ENCODE results near the gene CAMKMT. TPM values are rescaled to one million over a fixed set of nuclear protein-coding genes. Genes with fewer than 3 reads are reported as not detected.

CAMKMT gene
- total and polyA plus RNA-seq, 7 donors: 6.1 to 15.6 (median 11.6) TPM

DNA sequence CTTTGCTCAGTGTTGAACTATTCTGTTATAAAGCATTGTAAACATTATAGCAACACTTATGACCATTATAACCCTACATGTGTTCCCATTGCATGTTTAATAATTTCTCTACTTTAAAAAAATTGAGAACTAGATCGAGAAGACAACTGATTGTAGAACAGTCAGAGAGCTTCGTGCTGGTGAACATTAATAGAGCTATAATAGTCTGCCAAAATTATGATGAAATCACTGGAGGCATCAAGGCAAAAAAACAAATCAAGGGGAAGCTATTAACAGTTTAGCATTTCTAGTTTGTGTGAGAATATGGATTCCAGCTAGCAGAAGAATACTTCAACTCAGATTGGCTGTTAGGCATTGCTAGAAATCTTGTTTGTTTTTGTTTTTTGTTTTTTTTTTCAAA is 284.2 kb downstream of the CAMKMT start:
- Histone ChIP-seq H3K4me1 (no peaks in the 10 kb centered on the region), H3K36me3 (no peaks in the 10 kb centered on the region), H3K4me3 (no peak overlapping the region), H3K27ac (no peak overlapping the region), H3K27me3 (no peaks in the 10 kb centered on the region), H3K9me3 (no peaks in the 10 kb centered on the region)
- 81 to 83% methylated on average over 2 of the region's 2 CpGs for WGBS, 2 donors
- intact Hi-C loops (cut with DNase I): no loop called here
- TF ChIP-seq POLR2A (IDR thresholded peaks at IDR 0.05) (no peak), POLR2AphosphoS5 (IDR thresholded peaks at IDR 0.05) (no peak), EP300 (IDR thresholded peaks at IDR 0.05) (no peak)
- TF ChIP-seq, protein P1, sequence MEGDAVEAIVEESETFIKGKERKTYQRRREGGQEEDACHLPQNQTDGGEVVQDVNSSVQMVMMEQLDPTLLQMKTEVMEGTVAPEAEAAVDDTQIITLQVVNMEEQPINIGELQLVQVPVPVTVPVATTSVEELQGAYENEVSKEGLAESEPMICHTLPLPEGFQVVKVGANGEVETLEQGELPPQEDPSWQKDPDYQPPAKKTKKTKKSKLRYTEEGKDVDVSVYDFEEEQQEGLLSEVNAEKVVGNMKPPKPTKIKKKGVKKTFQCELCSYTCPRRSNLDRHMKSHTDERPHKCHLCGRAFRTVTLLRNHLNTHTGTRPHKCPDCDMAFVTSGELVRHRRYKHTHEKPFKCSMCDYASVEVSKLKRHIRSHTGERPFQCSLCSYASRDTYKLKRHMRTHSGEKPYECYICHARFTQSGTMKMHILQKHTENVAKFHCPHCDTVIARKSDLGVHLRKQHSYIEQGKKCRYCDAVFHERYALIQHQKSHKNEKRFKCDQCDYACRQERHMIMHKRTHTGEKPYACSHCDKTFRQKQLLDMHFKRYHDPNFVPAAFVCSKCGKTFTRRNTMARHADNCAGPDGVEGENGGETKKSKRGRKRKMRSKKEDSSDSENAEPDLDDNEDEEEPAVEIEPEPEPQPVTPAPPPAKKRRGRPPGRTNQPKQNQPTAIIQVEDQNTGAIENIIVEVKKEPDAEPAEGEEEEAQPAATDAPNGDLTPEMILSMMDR (IDR thresholded peaks at IDR 0.05): no peak
- DNase-seq: no peak

DNA sequence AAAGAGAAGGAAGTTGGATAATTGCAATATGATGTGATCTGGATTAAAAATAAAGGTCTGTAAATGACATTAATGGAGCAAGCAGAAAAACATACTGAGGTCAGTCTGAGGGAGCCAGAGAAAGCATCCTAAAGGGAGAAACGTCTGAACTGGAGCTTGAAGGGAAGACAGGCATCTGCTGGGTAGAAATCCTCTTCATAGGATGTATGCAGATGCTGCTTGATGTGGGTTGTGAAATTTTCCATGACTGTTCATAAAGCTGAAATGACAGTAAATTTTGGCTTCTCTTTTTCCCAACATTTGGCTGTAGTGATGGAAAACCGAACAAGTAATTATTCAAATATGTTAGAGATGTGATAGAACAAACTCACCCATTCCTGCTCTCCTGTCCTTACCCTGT is 287.6 kb downstream of the CAMKMT start:
- Histone ChIP-seq H3K27me3 (no peaks in the 10 kb centered on the region), H3K27ac (no peak overlapping the region), H3K9me3 (no peaks in the 10 kb centered on the region), H3K4me1 (no peaks in the 10 kb centered on the region), H3K36me3 (no peaks in the 10 kb centered on the region), H3K4me3 (no peak overlapping the region)
- TF ChIP-seq POLR2A (IDR thresholded peaks at IDR 0.05) (no peak), EP300 (IDR thresholded peaks at IDR 0.05) (no peak), POLR2AphosphoS5 (IDR thresholded peaks at IDR 0.05) (no peak)
- TF ChIP-seq, protein P1 (IDR thresholded peaks at IDR 0.05): no peak
- intact Hi-C loops (cut with DNase I): no loop called here
- WGBS, 2 donors: 91 to 92% methylated on average over 2 of the region's 2 CpGs
- no peak for DNase-seq

DNA sequence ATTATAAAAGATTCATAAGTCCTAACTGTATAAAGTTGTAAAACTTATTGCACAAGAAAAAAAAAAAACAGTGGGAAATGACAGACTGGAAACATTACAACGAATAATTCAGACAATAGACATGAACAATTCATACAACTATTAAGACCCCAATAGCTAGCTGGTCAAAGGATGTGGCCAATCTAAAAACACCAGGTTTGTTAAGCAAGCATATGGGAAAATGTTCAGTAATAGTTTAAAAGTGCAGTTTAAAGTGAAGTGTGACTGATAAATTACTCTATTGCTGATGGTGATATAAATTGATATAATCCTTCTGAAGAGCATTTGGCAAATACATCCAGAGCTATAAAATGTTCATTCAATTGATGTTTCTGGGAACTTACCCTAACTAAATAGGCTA is 289.0 kb downstream of the CAMKMT start:
- Histone ChIP-seq H3K27me3 (no peaks in the 10 kb centered on the region), H3K36me3 (no peaks in the 10 kb centered on the region), H3K27ac (no peak overlapping the region), H3K4me3 (no peak overlapping the region), H3K4me1 (no peaks in the 10 kb centered on the region), H3K9me3 (no peaks in the 10 kb centered on the region)
- TF ChIP-seq POLR2A (IDR thresholded peaks at IDR 0.05) (no peak), POLR2AphosphoS5 (IDR thresholded peaks at IDR 0.05) (no peak), EP300 (IDR thresholded peaks at IDR 0.05) (no peak)
- TF ChIP-seq, protein P1 (IDR thresholded peaks at IDR 0.05): no peak
- WGBS, 2 donors: 13 to 64% methylated on average over 1 of the region's 1 CpG
- intact Hi-C loops (cut with DNase I): no loop called here
- no peak for DNase-seq

DNA sequence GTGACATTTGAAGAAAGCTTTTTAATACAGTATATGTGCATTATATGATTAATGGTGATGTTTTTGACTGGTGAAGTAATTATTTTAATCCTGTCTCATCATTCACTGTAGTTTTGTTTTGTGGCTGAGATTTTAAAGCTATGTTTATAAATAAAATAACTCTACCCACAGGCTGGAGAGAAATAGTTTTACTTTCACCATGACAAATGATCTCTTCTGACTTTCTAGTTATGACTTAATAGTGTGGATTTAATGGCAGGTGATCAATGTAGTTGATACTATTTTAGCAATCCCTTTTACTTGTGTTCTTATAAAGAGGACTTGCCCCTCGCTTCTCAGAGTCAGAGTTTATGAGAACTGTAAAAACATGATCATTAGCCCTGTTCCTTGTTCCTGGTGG is 290.2 kb downstream of the CAMKMT start:
- Histone ChIP-seq H3K9me3 (no peaks in the 10 kb centered on the region), H3K27ac (no peak overlapping the region), H3K36me3 (no peaks in the 10 kb centered on the region), H3K27me3 (no peaks in the 10 kb centered on the region), H3K4me1 (no peaks in the 10 kb centered on the region), H3K4me3 (no peak overlapping the region)
- no peak for DNase-seq
- TF ChIP-seq EP300 (IDR thresholded peaks at IDR 0.05) (no peak), POLR2A (IDR thresholded peaks at IDR 0.05) (no peak), POLR2AphosphoS5 (IDR thresholded peaks at IDR 0.05) (no peak)
- TF ChIP-seq, protein P1 (IDR thresholded peaks at IDR 0.05): no peak
- 63 to 81% methylated on average over 1 of the region's 1 CpG for WGBS, 2 donors
- intact Hi-C loops (cut with DNase I): no loop called here

DNA sequence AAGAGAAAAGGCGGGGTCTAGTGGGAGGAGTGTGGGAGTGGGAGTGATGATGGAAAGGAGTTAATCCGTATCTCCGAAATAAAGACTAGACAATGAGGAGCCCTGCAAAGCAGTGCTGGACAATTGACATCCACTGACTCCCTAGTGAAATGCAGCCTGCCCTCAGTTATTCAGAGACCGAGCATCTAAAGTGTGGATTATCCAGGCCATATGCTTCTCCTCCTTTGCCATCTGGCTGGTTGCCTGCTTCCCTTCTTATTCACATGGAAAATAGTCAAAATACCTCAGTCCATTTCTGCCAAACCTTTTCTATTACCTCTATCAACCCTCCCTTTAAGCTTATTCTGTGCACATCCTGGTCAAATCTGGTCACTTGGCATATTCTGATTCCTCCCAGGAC is 291.0 kb downstream of the CAMKMT start:
- no peaks in the 10 kb centered on the region for H3K9me3 ChIP-seq
- no peak overlapping the region for H3K4me3 ChIP-seq
- no peaks in the 10 kb centered on the region for H3K27me3 ChIP-seq
- no peak for DNase-seq
- H3K27ac ChIP-seq: no peak overlapping the region
- TF ChIP-seq POLR2A (IDR thresholded peaks at IDR 0.05): no peak
- TF ChIP-seq, protein P1 (IDR thresholded peaks at IDR 0.05): no peak
- TF ChIP-seq EP300 (IDR thresholded peaks at IDR 0.05): no peak
- no peak for TF ChIP-seq POLR2AphosphoS5 (IDR thresholded peaks at IDR 0.05)
- WGBS, 2 donors: 92 to 93% methylated on average over 4 of the region's 4 CpGs
- intact Hi-C loops (cut with DNase I): no loop called here
- no peaks in the 10 kb centered on the region for H3K36me3 ChIP-seq
- no peaks in the 10 kb centered on the region for H3K4me1 ChIP-seq
